A673 (cell line): ENCODE results near the gene ZNF430.
"Not testable (repeated sequence)": the region's sequence is repeated elsewhere in the genome, so short reads cannot be mapped to it uniquely, and the experiment has no call there.

Experiments used
- CTCF ChIP-seq: fragments of 300-800, 200-600 bp; sonication (generic); conservative IDR thresholded peaks from 2 replicates; pipeline ENCODE4 v1.5.1; 2017; ENCODE audit warnings: low read depth, mild to moderate bottlenecking, antibody characterized with exemption, low read length, moderate library complexity, mixed read lengths
- EZH2 ChIP-seq: fragments of 200-600 bp; sonication (generic); IDR thresholded peaks from 2 replicates; pipeline ENCODE4 v1.6.1; 2017; ENCODE audit warnings: borderline replicate concordance, low read depth, mild to moderate bottlenecking, mixed read lengths, antibody characterized with exemption, low read length; ENCODE audit not compliant: poor library complexity, severe bottlenecking

GRCh38 chr19:21021238-21021637, 781 bp downstream of the ZNF430 start:
- TF ChIP-seq CTCF, EZH2: not testable (repeated sequence)
